GM21381 (cell line): ENCODE measurements around the gene CYP26A1.

Source experiments
- ATAC-seq: cut with Tn5 transposase; IDR thresholded peaks from one replicate; pipeline ENCODE4 v1.9.1; 2021; ENCODE audit warnings: mild to moderate bottlenecking, moderate library complexity; ENCODE audit not compliant: unreplicated experiment

The CYP26A1 gene, protein sequence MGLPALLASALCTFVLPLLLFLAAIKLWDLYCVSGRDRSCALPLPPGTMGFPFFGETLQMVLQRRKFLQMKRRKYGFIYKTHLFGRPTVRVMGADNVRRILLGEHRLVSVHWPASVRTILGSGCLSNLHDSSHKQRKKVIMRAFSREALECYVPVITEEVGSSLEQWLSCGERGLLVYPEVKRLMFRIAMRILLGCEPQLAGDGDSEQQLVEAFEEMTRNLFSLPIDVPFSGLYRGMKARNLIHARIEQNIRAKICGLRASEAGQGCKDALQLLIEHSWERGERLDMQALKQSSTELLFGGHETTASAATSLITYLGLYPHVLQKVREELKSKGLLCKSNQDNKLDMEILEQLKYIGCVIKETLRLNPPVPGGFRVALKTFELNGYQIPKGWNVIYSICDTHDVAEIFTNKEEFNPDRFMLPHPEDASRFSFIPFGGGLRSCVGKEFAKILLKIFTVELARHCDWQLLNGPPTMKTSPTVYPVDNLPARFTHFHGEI

DNA sequence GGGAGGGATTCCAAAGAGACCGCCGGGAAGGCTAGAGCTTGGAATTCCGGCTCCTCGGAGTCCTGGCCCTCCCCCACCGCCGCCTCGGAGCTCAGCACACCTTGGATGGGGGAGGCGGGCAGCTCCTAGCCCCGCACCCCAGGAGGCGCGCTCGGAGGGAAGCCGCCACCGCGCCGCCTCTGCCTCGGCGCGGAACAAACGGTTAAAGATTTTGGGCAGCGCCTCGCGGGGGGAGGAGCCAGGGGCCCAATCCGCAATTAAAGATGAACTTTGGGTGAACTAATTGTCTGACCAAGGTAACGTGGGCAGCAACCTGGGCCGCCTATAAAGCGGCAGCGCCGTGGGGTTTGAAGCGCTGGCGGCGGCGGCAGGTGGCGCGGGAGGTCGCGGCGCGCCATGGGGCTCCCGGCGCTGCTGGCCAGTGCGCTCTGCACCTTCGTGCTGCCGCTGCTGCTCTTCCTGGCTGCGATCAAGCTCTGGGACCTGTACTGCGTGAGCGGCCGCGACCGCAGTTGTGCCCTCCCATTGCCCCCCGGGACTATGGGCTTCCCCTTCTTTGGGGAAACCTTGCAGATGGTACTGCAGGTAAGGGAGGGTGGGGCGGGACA is at the start of gene CYP26A1:
Gene CYP26A1 (plus strand): TSS at position 355 of the 608 bp plus-strand sequence. CDS start 42 bp downstream, at position 397.
- ATAC-seq = no peak

DNA sequence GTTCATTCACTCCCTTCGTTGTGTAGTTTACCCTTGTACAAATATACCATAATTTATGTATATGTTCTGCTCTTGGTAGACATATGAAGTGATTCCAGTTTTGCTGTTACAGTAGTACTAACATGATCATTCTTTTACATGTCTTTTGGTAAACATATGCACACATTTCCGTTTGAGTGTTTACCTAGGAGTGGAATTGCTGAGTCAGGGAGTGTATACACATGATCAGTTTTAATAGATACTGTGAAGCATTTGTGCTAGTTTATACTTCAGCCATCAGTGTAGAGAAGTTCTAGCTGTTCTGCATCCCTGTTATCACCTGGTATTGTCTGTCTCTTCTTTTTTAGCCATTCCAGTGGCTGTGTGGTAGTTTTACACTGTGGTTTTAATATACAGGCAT is 47.6 kb upstream of the CYP26A1 start:
- ATAC-seq = no peak

DNA sequence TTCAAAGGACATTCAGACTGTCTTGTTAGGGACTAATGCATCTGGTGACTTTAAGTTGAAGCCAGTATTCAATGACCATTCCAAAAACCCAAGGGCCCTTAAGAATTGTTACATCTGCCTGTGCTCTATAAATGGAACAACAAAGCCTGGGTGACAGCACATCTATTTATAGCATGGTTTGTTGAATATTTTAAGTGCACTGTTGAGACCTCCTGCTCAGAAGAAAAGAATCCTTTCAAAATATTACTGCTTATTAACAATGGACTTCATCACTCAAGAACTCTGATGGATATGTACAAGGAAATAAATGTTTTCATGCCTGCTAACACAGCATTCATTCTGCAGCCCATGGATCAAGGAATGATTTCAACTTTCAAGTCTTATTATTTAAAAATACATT is 46.2 kb upstream of the CYP26A1 start:
- no peak for ATAC-seq

DNA sequence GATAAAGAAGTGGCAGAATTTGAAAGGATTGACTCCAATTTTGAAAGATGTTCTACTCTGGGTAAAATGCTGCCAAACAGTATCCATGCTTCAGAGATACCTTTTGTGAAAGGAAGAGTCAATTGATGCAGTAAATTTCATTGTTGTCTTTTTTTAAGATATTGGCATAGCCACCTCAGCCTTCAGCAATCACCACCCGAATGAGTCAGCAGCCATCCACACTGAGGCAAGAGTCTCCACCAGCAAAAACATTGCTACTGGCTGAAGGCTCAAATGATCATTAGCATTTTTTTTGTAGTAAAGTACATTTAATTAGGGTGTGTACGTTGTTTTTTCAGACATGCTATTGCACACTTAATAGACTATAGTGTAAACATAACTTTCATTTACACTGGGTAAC is 44.8 kb upstream of the CYP26A1 start:
- ATAC-seq = no peak

DNA sequence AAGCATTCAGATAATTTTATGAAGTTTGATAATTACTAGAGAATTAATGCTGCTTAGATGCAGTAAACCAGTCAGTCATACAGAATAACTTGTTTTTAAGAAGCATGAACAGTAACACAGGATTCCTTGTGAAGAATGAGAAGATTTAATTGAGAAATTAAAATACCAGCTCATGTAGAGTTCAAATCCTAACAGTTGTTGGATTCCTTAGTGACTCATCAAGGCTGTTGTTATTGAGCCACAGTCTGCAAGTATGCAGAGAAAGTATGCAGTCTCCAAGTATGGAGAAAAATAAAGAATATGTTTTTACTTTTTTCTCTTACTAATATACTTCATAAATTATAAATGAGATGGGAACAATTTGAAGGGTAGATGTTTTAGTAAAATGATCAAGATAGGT is 43.3 kb upstream of the CYP26A1 start:
- ATAC-seq = no peak

DNA sequence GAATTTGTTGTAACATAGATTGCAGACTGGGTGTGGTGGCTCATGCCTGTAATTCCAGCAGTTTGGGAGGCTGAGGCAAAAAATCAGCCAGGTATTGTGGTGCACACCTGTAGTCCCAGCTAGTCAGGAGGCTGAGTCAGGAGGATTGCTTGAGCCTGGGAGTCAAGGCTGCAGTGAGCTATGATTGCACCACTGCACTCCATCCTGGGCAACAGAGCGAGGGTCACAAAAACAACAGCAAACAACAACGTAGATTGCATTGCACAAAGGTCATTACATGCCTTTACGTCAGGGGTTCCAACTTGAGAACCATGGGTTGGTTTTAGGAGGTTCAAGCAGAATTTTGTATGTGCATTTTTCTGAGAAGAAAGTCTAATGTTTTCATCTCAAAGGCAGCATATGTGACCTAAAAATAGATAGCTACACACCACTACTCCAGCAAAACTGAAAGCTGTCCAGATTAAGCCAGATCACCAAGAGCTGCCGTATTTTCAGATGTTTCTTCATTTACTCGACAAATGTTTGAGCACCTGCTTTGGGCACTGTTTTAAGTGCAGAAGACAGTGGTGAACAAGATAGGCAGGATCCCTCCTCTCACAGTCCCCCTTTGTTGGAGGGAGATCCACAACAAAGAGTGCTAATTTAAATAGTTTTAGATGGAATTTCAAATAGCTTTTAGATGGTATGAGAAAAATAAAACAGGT is 41.4 kb upstream of the CYP26A1 start:
- no peak for ATAC-seq

DNA sequence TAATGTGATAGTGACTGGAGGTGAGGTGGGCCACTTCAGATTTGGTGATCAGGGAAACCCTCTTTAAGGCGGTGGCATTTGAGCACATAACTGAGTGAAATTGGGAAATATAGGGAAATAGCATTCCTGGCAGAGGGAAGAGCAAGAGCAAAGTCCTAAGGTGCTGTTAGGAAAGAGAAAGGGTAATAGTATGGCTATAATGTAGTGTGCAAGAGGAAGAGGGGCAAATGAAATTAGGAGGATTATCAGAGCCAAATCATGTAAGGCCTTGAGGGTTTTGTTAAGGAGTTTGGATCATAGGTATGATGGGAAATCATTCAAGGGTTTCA is 40.9 kb upstream of the CYP26A1 start:
- no peak for ATAC-seq

DNA sequence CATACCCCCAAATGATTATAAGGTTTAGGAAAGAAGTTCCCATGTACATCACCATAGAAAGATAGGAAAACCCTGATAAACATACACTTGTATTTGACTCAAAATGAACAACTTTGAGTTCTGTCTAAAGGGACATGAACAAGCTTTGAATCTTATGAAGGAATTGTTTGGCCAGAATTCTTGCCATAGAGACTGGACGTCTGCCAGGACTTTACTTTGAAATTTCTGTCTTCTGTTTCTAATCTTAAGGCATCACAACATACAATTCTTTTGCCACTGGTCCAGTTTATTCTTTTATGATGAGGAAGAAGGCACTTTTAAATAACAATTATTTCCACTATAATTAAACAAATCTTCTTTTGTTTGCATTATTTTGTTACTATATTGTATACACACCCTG is 39.3 kb upstream of the CYP26A1 start:
- ATAC-seq = no peak

DNA sequence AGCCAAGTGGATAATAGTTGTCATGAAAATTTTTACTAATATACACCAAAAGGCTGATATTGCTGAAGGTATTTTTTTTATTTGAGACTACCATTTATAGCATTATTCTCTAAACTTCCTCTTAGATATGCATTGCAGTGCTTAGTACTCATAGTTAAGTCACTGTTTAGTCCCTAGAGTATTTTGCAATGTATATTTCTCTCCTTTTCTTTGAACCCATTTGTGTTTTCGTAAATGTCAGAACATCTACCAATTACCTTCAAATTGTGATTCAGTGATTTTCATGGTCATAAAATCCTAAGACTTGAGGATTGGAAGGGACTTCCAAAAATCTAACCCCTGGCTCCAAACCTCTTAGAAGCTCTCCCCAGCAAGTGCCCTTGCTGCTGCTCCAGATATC is 34.6 kb upstream of the CYP26A1 start:
- ATAC-seq = no peak

DNA sequence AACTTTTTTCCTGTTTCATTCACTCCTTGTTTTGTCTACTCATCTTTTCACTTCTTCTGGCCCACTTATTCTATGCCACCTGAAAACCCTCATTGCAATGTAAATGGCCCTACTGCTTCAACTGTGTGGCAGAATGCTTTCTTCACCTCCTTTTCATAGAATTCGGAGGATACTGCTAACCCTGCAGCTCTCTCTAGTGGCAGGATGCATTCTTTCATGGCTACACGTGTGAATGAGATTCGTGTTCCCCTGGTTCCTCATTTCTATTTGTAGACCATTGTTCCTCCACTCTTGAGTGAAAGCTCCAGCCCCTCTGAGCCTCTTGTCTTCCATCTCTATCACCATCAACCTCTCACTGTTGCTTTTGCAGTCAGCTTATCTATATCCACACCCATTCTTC is 34.0 kb upstream of the CYP26A1 start:
- no peak for ATAC-seq

DNA sequence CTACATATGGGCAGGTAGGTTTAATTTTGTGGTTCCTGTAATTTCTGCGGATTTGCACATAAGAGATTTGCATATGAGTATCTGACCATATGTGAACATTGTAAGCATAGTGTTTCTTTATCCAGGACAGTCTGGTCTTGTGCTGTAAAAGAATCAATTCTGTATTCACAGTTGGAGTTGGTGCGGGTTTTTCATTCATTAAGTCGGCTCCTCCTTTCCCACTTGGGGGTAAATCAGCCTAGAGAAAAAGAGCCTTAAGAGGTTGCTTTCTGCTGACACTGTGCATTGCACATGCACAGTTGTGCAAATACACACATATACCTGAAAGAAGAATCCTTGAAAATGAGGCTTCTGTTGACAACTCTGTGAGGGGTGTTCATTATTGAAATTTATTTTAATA is 19.2 kb upstream of the CYP26A1 start:
- ATAC-seq = no peak

DNA sequence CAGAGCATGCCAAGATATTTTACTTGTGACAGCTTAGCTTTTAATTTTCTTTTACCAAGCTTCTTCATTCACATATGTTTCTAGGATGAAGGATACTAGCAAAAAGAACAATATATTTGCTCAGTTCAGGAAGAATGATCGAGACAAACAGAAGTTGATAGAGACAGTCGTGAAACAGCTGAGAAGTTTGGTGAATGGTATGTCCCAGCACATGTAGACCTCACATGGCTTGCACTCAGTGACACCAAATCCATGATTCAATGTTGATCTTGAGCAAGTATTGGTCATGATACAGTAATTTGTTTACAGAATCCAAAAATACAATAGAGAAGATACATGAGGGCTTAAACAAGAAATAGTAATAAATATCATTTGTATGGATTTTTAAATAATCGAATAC is 15.6 kb upstream of the CYP26A1 start:
- ATAC-seq = no peak

DNA sequence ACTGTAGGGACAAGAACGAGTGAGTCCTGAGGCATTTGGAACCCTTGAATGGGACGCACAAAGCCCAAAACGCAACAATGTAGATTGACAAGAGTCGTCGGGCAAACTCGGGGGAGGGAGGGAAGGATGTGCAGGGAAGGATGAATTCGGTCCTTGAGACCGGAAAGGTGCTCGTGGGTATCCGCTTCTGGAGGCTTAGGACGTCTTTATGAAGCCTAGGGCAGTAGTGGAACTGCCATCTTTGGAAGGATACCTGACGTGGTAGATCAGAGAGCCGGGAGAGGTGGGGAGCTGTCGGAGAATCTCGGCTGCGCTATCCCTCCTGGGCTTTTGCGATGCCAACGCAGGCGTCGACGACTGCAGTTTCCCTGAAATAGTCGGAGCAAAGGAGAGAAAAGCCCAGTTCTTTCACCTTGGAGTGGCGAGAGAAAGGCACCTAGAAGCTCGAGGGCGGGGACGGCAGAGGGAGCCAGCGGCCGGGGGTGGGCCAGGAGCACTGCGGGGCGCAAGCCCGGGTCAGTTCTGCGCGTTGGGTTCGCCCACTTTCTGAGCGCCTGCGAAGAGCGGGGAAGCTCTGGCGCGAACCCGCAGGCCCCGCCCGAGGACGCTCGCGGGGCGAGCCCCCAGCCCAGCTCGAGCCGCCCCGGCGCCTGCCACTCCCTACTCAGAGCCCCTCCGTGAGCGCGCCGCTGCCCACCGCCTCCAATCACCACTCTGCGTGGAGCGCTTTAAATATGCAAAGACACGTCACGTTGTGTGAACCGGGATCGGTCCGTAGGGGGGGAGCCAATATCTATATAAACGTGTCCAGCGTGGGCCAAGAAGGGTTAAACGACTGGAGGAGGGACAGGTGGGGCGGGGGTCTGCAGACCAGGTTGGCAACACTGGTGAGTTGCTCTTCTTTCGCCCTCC is 13.5 kb upstream of the CYP26A1 start, which contains the start of gene CYP26C1:
Gene CYP26C1 (plus strand): TSS at position 824 of the 912 bp plus-strand sequence. CDS start 466 bp downstream, outside the sequence.
- no peak for ATAC-seq

DNA sequence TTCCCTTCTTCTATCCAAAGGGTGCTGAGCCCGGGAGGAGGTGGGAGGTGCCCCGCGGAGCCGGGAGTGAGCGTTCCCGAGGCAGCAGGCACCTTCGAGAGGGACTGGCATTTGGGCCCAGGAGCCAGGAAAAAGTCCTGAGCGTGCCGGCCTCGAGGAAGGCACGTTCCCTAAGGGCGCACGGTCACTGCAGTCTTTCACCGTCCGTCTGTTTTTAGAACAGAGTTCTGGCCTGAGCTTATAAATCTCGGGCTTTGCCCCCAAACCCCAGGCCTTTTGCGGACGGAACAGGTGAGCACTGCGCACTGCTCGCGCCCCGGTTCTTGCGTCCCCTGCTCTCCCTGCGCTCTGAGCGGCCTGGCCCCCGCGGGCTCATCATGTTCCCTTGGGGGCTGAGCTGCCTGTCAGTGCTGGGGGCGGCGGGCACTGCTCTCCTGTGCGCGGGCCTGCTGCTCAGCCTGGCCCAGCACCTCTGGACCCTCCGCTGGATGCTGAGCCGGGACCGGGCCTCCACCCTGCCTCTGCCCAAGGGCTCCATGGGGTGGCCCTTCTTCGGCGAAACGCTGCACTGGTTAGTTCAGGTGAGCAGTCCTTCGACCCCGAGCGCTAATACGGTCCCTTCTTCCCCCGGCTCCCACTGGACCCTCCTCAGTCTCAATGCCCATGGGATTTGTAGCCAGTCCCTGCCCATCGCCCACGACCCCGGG is 12.7 kb upstream of the CYP26A1 start:
- no peak for ATAC-seq

DNA sequence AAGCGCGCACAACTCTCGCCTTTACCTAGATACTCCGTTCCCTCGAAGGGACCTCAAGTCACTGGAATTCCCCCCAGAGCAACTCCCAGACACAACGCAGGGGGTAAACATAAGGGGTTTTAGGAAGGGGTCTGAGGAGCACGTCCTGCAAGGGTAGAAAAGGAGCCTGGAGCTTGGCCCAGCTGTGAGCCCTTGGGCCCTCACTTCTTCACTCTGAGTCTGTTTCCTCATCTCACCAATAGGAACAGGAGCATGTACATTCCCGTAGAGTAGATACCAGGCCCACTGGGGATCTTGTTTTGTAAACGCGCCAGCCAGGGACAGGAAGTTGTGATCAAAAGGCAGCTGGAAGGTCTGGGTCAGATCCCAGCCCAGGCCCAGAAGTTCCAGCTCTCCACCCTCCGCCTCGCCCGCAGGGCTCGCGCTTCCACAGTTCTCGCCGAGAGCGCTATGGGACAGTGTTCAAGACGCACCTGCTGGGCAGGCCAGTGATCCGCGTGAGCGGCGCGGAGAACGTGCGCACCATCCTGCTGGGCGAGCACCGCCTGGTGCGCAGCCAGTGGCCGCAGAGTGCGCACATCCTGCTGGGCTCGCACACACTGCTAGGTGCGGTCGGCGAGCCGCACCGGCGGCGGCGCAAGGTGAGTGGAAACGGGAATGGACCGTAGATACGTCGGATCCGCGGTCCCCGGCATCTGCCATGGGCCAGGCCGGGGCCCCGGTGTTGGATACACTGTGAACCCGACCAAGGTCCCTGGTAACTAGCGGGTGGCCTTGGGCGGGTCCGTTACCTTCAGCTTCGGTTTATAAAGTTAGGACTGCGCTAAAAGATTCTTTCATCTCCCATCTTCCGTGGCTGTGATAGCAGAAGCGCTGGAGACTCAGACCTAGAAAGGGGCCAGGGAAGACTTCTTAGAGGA is 11.8 kb upstream of the CYP26A1 start:
- no peak for ATAC-seq

DNA sequence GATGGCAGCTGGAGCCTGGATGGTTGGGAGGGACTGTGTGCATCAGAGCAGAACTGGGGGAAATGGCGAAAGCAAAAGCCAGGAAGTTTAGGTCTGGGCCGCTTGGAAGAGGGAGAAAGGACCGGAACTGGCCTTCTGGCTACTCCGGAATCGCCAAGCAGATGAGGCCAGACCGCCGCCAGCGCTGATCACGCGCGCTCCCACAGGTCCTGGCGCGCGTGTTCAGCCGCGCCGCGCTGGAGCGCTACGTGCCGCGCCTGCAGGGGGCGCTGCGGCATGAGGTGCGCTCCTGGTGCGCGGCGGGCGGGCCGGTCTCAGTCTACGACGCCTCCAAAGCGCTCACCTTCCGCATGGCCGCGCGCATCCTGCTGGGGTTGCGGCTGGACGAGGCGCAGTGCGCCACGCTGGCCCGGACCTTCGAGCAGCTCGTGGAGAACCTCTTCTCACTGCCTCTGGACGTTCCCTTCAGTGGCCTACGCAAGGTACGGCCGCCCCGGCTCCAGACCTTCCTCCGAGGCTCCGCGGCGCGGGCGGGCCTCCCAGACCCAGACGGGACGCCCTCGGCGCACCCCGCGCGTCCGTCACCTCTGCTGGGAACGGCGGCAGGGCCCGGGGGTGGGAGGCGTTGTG is 11.1 kb upstream of the CYP26A1 start:
- ATAC-seq = peak; percentile 68

DNA sequence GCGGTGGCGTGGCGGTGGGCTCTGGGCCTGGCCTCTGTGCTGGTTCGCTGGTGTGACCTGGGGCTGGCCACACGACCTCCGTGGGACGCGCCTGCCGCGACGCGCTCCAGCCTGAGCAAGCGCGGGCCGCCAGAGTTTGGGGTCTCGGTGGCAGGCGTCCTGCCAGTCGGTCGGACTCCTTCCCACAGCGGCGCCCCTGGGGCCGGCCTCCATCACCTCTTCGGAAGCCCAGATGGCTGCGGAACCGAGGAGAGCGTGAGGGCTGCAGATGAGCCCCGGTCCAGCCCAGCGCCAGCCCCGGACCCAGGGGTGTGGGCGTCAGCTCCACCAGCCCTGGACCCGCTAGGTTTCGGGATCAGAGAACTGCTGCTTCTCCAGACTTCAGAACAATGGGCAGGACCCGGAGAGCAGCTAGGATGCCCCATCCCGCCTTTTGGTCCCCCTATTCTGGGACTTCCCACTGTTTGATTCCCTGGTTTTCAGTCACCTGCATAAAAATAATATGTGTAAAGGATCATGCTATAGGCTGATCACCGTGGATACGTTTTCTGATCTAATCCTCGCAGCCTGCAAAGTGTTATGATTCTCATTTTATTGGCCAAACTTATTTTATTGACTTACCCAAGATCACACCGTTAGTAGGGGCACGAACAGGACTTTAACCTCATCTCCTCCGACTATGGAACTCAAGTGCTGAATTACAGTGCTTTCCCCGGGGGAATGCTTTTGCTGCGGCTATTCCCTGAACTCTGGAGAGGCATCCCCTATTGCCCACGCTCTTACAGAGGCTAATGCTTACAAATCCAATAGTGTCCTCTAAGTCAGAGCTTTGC is 10.3 kb upstream of the CYP26A1 start:
- no peak for ATAC-seq
